ENCODE data around the gene CD2.
"Not testable (repeated sequence)": the region's sequence is repeated elsewhere in the genome, so short reads cannot be mapped to it uniquely, and the experiment has no call there.

CD2 gene

DNA sequence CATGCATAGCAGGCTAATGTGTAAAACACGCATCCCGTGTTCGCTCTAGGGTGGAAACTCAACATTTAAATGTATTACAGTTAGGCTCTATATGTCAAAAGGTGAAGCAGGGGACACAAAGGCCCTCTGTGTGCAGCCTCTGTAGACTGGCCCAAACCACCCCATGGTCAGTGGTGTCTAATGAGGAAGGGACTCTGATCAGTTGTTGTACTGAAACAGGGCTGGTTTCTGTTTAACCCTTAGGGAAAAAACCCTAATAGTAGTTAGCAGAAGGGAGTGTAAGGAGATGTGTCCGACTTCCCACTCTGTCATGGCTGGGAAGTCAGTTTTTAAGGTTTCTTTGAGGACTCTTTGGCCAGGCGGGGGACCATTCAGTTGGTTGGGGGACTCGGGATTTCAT, 21.5 kb upstream of the CD2 start:
- no peak for DNase-seq

DNA sequence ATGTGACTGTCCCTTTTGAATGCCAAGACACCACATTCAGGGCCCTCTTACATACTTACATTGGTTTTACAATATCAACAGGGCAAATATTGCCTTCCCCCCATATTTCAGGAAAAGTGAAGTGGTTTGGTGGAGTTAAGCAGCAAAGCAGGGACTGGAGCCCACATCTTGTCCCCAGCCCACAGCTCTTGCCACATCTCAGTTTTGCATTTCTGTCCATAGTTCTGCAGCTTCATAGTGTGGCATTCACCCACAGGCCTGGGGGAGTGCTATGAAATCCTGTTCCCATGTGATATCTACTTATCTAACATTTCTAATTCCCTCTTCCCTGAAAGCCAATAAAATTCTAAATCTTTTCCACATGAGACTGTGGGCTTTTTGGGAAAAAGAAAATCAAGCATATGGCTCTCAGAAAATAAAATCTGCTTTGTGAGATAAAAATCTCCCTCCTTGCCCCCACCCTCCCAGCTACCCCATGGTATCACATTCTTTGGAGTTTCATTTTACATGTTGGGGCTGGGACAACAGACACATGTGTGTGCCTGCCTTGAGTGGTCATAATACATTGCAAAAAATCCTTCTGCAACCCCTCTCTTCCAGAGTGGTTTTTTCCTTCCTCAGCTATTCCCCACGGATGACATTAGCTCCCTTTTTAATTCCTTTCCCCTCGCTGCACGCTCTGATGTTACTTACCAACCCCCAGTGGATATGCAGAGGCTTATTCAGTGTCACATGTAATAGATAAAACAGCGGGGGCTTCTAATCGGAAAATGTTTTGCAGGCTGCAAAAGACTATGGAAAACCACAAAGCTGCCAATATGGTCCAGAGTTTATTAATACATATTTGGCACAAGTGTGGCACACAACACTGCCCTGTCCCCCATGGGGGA, 20.5 kb upstream of the CD2 start:
- no peak for DNase-seq

DNA sequence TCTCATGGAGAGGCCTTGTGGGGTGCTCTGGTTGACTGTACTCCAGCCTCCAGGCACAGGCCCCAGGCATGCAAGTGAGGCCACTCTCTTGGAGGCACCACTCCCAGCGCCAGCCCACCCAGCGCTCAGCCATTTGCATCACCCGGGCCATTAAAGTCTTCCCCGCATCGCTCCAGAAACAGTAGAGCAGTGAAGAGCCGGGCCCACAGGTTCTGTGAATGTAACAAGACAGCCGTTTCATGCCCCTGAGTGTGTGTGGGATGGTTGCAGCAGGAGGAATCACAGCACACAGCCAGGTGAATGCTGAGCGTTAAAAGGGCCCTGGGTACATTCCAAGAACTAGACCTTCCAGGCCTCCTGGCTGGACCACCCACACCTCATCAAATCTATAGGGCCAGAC, 19.0 kb upstream of the CD2 start:
- no peak for DNase-seq

DNA sequence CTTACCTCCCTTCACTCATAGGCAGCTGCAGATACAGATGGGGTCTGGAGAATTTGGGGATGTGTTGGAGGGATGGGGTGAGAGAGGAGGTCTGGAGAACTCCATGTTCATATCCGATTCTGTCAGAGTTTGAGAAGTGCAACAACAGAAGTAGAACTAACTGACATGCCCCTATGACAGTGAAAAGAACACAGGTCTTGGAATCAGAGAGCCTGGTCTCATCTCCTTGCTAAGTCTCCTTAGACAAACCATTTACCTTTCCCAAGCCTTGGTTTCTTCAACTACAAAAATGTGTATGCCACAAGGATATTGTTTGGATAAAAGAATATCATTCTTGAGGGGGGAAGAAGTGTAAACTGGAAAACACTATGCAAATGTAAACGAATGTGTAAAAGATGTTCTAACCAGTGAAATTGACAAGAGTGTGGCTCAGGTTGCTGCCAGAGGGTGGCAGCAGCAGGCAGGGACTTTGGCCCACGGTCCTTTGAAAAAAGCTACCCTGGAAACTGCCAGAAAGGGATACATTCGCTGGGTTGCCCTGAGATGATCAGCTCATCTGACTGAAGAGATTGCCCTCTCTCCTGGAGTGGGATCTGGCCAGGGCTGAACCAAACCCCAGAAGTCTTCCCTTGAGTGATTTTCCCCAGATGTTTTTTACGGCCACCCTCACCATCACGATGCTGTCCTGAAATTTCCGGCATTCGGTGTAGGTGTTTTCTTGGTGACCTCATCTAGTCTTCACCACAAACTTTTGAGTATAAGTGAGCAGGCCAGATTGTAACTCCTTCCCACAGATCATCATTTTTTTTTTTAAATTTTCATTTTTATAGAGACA, 17.0 kb upstream of the CD2 start:
- DNase-seq = peak; percentile 37

DNA sequence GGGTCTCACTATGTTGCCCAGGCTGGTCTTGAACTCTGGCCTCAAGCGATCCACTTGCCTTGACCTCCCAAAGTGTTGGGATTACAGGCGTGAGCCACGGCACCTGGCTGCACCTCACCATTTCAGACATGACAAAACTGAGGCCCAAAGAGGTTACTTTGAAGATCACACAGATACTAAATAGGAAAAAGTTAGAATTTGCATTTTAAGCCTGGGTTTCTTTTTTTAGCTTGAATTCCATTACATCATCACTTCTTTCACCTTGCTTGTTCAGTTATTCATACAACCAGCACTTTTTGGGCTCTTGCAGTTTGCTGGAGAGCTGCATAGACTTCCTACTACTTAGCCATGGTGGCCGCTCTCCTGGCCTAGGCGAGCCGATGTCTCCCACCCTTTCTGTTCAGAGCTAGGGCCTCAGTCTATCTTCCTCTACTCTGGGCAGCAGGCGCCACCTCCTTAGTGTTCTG, 16.3 kb upstream of the CD2 start:
- DNase-seq = no peak

DNA sequence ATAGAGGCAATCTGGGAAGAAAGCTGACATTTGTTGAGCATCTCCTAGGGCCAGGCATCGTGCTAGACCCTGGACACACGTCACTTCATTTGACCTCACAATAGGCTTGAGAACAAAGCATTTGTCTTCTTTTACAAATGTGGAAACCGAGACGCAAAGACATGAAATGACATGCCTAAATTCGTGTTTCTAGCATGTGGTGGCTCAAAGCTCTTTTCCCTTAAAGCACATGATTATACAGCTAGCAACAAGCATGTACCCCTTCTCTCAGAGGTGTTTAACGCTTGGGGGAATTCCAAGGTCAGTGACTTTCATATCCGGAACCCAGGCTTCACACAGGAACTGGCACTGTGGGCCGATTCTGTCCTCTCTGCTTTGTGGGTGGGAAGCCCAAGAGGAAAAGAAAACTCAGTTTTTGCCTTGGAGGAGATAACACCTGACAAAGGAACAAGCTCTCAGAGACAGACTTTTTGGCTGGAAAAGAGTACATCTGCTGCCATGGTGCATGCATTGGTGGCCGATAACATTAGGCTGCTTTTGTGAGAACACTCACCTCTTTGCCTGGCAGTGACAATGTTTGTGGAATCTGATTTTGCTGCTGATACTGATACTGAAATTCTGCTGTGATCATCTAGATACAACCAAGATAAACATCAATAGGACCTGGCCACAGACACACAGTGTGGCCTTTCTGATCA, 15.4 kb upstream of the CD2 start:
- DNase-seq = no peak

DNA sequence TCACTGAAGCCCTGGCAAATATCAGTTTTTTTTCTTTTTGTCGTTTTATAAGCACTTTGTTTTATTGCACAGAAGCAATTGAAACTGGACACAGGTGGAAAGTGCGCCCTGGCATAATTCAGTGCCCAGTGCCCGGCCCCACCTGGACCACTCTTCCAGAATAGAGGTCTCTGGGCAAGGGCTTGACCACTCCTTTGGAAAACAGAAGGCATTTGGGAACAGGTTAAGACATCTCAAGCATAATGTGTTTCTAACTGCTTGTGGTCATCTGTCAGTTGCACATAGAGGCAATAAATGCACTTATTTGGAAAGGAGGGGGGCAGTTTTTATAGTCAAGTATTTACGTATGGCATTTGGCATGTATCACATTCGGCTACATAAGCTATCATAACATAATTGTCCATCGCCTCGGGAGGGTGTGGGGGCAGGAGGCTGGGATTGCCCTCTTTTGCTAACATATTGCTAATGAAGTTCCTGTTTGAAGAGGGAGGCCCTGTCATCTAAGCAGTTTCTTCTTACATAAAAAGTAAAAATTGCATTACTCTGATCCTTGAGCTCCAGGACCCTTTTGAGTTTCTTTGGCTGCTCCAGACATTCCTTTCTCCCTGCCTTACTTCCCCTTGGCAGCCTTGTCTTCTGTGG, 14.7 kb upstream of the CD2 start:
- DNase-seq = no peak

DNA sequence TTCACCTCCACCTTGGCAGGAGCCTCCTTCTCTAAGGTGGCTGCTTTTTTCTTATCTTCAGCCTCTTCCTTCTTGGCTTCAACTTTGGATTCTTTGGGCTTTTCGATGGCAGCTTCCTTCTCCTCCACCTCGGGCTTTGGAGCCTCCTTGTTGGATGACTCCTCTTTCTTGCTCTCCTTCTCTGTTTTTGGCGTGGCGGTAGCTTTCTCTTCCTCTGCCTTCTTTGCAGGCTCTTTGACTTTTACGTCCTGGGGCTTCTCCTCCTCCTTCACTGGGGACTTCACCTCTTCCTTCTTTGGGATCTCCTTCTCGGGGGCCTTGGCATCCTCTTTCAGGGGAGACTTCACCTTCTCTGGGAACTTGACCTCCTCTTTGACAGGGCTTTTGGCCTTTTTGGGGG, 13.9 kb upstream of the CD2 start:
- DNase-seq = no peak

DNA sequence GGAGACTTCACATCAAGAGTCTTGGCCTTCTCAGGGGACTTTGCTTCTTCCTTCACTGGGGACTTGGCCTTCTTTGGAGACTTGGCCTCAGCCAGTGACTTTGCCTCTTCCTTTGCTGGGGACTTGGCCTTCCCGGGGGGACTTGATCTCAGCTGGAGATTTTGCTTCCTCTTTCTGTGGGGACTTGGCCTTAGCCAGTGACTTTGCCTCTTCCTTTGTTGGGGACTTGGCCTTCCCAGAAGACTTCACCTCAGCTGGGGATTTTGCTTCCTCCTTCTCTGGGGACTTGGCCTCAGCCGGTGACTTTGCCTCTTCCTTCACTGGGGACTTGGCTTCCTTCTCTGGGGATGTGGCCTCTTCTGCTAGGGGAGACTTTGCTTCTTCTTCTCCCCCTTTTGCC, 13.5 kb upstream of the CD2 start:
- no peak for DNase-seq

DNA sequence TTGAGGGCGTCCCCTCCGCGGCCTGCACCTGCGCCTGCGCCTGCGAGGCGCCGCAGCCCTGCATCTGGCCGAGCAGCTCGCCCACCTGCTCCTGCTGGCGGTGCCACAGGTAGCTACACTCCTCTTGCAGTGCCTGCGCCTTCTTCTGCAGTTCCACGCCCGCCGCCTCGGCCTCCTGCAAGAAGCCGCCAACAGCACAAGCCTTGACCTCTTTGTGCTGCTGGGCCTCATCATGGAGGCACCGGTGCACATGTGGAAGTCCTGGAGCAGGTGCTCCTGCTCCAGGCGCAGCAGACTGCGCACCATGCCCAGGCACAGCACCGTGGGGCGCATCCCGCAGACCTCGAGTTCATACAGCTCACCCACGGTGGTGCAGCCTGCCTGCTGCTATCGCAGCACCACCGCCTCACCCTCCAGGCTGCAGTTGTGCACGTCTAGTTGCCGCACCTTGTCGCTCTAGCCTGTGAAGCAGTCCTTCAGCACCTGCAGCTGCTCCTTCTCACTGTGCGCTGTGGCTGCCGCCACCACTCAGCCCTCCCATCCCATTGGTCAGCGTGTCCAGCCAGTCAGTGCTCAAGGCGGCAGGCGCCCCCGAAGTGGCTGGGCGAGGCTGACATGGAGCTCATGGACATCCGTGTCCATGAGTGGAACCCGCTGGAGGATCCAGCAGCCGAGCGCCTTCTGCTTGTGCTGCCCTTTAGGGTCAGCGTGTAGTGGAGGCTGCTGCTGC, 12.2 kb upstream of the CD2 start:
- no peak for DNase-seq

DNA sequence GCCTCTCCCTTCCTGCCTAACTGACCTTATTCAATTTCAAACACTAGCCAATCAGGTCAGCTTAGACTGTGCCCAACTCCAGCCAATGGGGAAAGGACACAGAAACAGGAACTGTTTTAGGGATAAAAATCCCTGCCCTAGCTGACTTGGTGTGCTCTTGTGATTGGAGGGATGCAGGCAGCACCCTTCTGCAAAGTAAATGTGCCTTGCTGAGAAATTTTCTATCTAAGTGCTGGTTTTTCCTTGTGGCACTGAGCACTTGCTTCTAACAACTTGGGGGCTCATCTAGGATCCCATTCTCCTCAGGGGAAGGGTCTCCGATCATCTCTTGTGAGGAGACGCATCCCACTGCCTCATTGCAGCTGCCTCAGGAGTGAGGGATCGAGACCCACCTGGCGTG, 10.7 kb upstream of the CD2 start:
- no peak for DNase-seq

DNA sequence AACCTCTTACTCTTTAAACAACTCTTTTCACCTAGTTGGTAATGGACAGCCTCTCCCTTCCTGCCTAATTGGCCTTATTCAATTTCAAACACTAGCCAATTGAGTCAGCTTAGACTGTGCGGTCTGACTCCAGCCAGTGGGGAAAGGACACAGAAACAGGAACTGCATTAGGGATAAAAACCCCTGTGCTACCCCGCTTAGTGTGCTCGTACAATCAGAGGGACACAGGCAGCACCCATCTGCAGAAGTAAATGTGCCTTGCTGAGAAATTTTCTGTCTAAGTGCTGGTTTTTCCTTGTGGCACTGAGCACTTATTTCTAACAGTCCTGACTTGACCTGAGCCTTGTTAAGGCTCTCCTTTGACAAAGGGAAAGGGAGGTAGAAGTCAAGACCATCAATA, 6.0 kb upstream of the CD2 start:
- no peak for DNase-seq

DNA sequence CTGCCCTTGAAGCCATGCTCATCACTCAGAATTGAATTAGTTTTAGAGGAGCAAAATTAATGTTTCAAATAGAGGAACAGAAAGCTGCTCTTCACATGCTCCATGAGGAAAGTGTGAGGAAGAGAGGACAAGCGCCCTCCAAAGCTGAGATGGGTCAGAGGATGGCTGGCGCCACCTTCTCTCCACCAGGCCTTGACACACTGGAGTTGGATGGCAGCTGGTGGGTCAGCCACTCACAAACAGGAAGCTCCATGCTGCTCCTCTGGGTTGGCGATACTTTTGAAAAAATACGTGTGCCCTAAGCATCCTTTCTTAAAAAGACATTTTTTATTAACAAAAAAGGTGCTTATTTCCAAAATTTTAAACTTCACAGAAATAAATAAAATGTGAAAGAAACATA, 3.1 kb upstream of the CD2 start:
- DNase-seq = no peak

DNA sequence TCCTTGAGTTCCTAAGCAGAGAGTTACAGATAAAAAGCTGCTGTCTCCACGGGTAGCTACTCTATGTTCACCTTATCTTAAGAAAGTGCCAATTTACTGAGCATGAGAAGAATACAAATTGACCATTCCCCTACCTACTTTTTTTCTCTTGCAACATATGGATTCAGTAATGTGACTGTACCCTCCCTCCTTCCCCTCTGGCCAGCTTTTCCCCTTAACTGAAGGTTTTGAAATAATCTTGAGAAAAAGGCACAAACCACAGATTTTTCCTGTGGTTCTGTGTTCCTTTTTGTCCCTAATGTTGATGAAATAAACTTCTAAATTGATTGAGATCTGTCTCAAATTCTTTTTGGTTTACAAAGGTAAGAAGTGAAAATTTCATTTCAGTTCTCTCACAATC, 2.6 kb upstream of the CD2 start:
- peak; percentile 38 to 44 for DNase-seq

DNA sequence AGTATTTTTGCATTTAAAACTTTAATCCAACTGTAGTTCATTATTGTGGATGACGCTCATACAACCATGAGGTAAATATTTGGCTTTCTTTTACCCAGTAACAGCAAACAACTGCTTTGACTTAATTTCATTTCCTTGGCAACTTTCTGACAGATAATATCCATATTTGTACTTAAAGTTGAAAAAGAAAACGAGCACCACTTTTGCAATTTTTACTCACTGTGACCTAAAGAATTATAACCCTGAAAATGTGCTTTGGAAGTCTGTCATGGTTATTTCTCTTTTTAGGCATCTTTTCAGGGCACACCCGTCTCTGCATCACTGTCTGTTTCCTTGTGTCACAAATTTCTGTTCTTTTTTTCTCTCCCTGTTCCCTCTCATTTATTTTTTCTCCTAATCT, 918 bp upstream of the CD2 start:
- no peak for DNase-seq

DNA sequence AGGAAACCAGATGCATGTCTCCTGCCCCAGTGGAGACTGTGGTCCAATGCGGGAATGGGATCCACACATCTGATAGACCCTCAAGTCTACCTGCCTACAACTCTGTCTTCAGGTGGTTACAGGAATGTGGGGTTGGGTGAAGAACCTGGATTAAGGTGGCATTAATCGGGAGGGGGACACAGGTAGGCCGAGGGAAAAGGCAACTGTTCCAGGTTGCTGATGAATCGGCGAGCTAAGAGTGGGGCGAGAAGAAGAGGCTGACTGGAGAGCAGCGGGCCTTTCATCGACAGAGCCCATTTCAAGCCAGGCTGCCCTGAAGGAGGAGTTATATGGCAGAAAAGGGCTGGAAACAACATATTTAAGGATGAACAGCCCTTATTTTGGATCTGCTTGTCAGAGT, 836 bp downstream of the CD2 start:
- no peak for DNase-seq

DNA sequence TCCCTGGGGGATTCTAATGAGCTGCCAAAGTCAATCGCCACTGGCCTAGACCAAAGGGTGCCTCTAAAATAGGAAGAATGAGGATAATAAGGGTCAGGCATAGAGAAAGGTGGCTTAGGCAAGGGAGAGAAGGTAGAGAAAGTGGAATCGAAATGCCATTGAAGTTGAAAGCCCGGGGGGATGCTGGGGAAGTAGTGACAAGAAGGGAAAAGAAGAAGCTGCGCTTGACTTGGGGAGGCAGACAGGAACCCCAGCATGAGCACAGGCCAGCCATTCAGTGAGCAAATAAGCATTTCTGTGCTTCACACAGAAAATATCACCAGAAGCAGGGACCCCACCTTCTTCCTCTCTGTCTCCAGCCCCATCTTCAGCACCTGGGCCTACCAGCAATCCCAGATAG, 1.5 kb downstream of the CD2 start:
- no peak for DNase-seq

DNA sequence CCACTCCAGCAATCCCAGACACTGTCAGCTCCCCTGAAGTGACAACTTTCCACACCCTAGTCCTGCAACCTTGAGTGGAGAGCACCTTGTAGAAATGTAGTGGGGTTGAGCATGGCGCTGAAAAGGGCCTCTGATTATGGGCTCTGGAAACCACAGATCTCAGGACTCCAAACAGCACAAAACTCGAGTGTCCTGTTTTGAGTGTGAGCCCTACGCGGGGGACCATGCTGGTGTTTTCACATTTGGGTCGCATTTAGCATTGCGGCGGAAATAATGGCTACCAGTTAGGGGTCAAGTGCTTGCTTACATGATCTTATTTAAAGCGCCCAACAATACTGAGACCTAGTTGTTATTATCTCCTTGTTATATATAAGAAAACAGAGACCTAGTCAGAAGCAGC, 1.9 kb downstream of the CD2 start:
- DNase-seq = not testable (repeated sequence)

DNA sequence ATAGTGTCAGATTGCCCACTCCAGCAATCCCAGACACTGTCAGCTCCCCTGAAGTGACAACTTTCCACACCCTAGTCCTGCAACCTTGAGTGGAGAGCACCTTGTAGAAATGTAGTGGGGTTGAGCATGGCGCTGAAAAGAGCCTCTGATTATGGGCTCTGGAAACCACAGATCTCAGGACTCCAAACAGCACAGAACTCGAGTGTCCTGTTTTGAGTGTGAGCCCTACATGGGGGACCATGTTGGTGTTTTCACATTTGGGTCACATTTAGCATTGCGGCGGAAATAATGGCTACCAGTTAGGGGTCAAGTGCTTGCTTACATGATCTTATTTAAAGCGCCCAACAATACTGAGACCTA, 4.2 kb downstream of the CD2 start:
- DNase-seq = not testable (repeated sequence)

DNA sequence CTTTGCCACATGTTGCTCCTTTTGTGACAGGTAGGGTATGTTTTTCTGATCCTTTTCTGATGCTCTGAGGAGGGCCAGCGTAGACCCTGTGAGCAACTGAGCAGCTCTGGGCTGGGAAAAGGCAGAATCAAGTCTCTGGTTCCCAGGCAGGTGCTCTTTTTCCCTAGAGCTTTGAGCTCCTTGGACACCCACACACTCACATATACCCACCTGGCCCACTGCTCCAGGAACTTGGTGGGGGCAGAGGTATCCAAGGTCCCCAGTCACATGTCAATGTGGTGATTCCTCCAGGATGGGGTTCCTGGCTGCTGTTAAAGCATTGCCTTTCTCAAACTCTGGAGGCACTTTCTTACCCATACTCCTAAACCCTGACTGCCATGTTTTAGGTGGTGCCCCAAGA, 5.4 kb downstream of the CD2 start:
- DNase-seq = no peak

DNA sequence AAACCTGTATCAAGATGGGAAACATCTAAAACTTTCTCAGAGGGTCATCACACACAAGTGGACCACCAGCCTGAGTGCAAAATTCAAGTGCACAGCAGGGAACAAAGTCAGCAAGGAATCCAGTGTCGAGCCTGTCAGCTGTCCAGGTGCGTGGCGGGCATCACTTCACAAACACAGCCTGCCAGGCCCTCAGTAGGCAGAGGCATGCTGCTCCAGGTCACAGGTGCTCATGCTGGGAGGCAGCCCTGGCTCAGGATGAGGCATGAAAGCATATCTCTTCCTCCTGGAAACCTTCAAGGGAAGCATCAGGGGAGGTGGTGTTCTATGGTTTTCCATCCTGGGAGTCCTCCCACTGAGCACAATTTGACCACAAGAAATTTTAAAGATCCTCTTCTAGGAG, 6.3 kb downstream of the CD2 start:
- DNase-seq = no peak

DNA sequence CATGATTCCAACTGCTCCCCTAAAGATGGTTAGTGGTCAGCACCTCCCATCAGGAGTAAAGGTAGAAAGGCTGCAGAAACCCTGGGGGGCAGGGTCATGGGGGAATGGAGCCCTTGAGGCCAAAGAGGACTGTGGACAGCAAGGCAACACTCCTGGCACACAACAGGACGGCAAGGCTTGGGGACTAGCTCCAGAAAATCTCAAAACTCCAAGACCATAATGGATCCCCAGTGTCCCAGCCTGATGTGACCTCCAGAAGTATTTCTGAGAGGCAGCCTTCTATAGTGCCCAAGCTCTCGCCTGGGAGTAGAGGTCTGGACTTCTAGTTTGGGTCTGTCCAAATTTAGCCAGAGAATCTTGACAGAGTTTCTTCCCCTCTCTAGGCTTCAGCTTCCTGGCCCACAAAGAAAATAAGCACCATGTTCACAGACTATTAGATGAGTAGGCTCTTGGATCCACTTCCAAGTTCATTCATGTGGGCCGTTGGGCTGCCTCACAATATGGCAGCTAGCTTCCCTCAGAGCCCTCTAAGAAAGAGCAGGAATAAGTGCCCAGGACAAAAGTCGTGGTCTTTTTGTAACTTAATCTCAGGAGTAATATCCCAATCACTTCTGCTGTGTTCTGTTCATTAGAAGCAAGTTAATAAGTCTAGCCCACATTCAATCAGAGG, 6.9 kb downstream of the CD2 start:
- no peak for DNase-seq

Data from AML-193 (cell line).